ENCODE data around the gene WASF2. TPM values are rescaled to one million over a fixed set of nuclear protein-coding genes. Genes with fewer than 3 reads are reported as not detected.

The WASF2 gene
- total and polyA plus RNA-seq, 2 of the 4 experiments (the other 2 are of a cell fraction) = 7.9 to 45.4 TPM

DNA sequence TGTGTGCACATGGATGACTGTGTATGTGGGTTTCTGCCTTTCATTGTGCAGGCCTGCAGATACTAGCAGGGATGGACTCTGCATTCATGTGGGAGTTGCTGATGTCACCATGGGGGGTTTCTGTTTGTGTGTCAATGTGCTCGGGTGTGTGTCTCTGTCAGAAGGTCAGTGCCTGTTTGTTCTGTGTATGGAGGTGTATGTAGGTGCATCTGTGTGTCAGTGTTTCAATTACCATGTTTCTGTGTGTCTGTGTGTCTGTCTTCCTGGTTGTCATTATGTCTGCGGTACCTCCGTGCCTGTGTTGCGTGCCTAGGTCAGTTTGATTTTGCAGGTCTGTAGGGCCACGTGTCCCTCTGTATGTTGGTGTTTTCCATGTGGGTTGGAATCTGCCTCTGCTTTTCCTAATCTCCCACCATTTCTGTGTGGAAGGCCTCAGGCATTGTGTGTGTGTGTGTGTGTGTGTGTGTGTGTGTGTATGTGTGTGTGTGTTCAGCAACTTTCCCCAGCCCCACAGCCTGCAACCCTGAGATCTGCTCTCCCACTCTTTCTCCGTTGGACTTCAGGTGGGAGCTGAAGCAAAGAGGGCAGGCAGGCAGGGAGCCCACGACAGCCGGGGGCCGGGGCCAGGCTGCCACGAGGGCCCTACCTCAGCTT is 36.7 kb upstream of the WASF2 start (continued):
- TF ChIP-seq CTCF (conservative IDR thresholded peaks at IDR 0.05; ENCODE audit: low read depth, low read length) = no peak
